K562 (cell line): Measurements from ENCODE around the gene MMP1. TPM values are rescaled to one million over a fixed set of nuclear protein-coding genes. Genes with fewer than 3 reads are reported as not detected.
A peak's percentile ranks its signal among the peaks of the same experiment; 100 is the strongest.

ENCODE experiments used
- CEBPG ChIP-seq, 3 experiments: fragments of 200-800 bp in 1 of 3; sonication (Bioruptor generic) in 1 of 3; sonication (generic) in 1 of 3; formaldehyde crosslinking in 1 of 3; IDR thresholded peaks in 2 of 3; conservative IDR thresholded peaks in 1 of 3; 2 replicates each; pipeline versions ENCODE4 v1.6.1 to v1.8.0; 2016 to 2022; ENCODE audit warnings: missing compliant biosample characterization in 2 of 3, missing genetic modification characterization in 2 of 3, mild to moderate bottlenecking in 1 of 3, missing genetic modification reagents in 1 of 3
- E2F5 ChIP-seq: sonication (generic); formaldehyde crosslinking; IDR thresholded peaks from 2 replicates; pipeline ENCODE4 v1.8.0; 2022; ENCODE audit warnings: mild to moderate bottlenecking, missing genetic modification reagents
- GABPA ChIP-seq: fragments of 200-800 bp; sonication (Bioruptor generic); conservative IDR thresholded peaks from 2 replicates; pipeline ENCODE4 v1.6.1; 2016; ENCODE audit warnings: low read depth, missing genetic modification characterization, missing compliant biosample characterization
- GABPB1 ChIP-seq: sonication (generic); formaldehyde crosslinking; IDR thresholded peaks from 2 replicates; pipeline ENCODE4 v1.8.0; 2022; ENCODE audit warnings: mild to moderate bottlenecking, missing genetic modification reagents
- GABPB2 ChIP-seq: fragments of 250-450 bp; sonication (Bioruptor Pico); conservative IDR thresholded peaks from 2 replicates; pipeline ENCODE4 v1.5.1; 2021; ENCODE audit warnings: mild to moderate bottlenecking
- HMGN3 ChIP-seq: IDR thresholded peaks from 2 replicates; pipeline ENCODE4 v1.6.1; 2011; ENCODE audit warnings: borderline replicate concordance, low read depth, mild to moderate bottlenecking, mixed read lengths, low read length; ENCODE audit not compliant: insufficient read length; ENCODE audit errors: extremely low read depth
- MECOM ChIP-seq: fragments of 250-450 bp; sonication (Bioruptor Pico); IDR thresholded peaks from 2 replicates; pipeline ENCODE4 v1.8.0; 2022; ENCODE audit warnings: inconsistent platforms
- MYNN ChIP-seq, 2 experiments: sonication (generic); formaldehyde crosslinking in 1 of 2; IDR thresholded peaks; 2 replicates each; pipeline versions ENCODE4 v1.5.0 to v1.6.1; 2016 to 2020; ENCODE audit warnings: antibody characterized with exemption in 1 of 2, missing genetic modification reagents in 1 of 2
- NR2C2 ChIP-seq, 2 experiments: fragments of 200-800 bp in 1 of 2; sonication (Bioruptor generic) in 1 of 2; sonication (generic) in 1 of 2; formaldehyde crosslinking in 1 of 2; IDR thresholded peaks; 2 replicates each; pipeline versions ENCODE4 v1.6.1 to v1.8.0; 2016 to 2022; ENCODE audit warnings: mild to moderate bottlenecking in 1 of 2, missing compliant biosample characterization in 1 of 2, missing genetic modification characterization in 1 of 2, missing genetic modification reagents in 1 of 2
- NR3C1 ChIP-seq: sonication (generic); formaldehyde crosslinking; IDR thresholded peaks from 2 replicates; pipeline ENCODE4 v1.8.1; 2022; ENCODE audit warnings: missing genetic modification reagents
- PBX2 ChIP-seq, 2 experiments: IDR thresholded peaks in 1 of 2; conservative IDR thresholded peaks in 1 of 2; 2 replicates each; pipeline ENCODE4 v1.6.1; 2016; ENCODE audit warnings: low read depth in 2 of 2, mild to moderate bottlenecking in 1 of 2, missing compliant biosample characterization in 1 of 2, missing genetic modification characterization in 1 of 2, moderate library complexity in 1 of 2
- POLR2G ChIP-seq: fragments of 200-400 bp; formaldehyde crosslinking; IDR thresholded peaks from 2 replicates; pipeline ENCODE4 v1.6.1; 2017; ENCODE audit warnings: low read depth, mild to moderate bottlenecking, antibody characterized with exemption, low read length, moderate library complexity
- POU5F1 ChIP-seq: fragments of 150-350 bp; IDR thresholded peaks from 2 replicates; pipeline ENCODE4 v1.6.1; 2014; ENCODE audit warnings: borderline replicate concordance, low read length, low read depth, mild to moderate bottlenecking; ENCODE audit not compliant: partially characterized antibody
- SIRT6 ChIP-seq: IDR thresholded peaks from one replicate; pipeline ENCODE4 v1.6.1; 2012; ENCODE audit warnings: low read depth, mild to moderate bottlenecking, control low read depth, inconsistent platforms, low read length, moderate library complexity
- STAG1 ChIP-seq: sonication (generic); formaldehyde crosslinking; IDR thresholded peaks from 2 replicates; pipeline ENCODE4 v1.5.0; 2020; ENCODE audit warnings: missing genetic modification reagents, borderline replicate concordance
- THRB ChIP-seq: fragments of 450-650 bp; formaldehyde crosslinking; conservative IDR thresholded peaks from 2 replicates; pipeline ENCODE4 v1.4.0; 2022; ENCODE audit warnings: mild to moderate bottlenecking, missing genetic modification characterization
- ZNF143 ChIP-seq: sonication (generic); formaldehyde crosslinking; IDR thresholded peaks from 2 replicates; pipeline ENCODE4 v1.9.0; 2022; ENCODE audit warnings: mild to moderate bottlenecking, missing genetic modification reagents
- ZNF263 ChIP-seq: sonication (generic); formaldehyde crosslinking; IDR thresholded peaks from 2 replicates; pipeline ENCODE4 v1.8.0; 2022; ENCODE audit warnings: mild to moderate bottlenecking, missing genetic modification reagents, borderline replicate concordance
- ZNF384 ChIP-seq: IDR thresholded peaks from 2 replicates; pipeline ENCODE4 v1.6.1; 2012; ENCODE audit warnings: low read depth, low read length, improper control_type of control experiment
- ZNF699 ChIP-seq: fragments of 250-450 bp; sonication (Bioruptor Pico); IDR thresholded peaks from 2 replicates; pipeline ENCODE4 v1.8.0; 2021; ENCODE audit warnings: mild to moderate bottlenecking, moderate library complexity; ENCODE audit not compliant: insufficient replicate concordance
- ZNF764 ChIP-seq: fragments of 250-450 bp; sonication (Bioruptor Pico); IDR thresholded peaks from 2 replicates; pipeline ENCODE4 v1.4.0; 2020; ENCODE audit warnings: low read depth, mild to moderate bottlenecking, moderate library complexity
- polyA plus RNA-seq, 8 experiments: library from polyadenylated mRNA; depleted of rRNA in 4 of 8; stranded (reverse) in 5 of 8; unstranded in 3 of 8; fragments of >200 nt; fragmentation: Nextera tagmentation in 2 of 8; fragmentation: Illumina TruSeq in 1 of 8; extraction: Ambion mirVana in 2 of 8; extraction: Trizol in 1 of 8; gene quantifications; 2 replicates each; pipeline versions ENCODE4 v1.2.1 to v1.2.3, GENCODE V29; 2011 to 2014; ENCODE audit warnings: inconsistent platforms in 1 of 8, missing spikeins in 1 of 8
- total RNA-seq, 7 experiments: library from RNA; depleted of rRNA in 6 of 7; stranded (reverse); fragments of >200 nt in 6 of 7; fragmentation: Illumina TruSeq in 2 of 7; extraction: Trizol in 2 of 7; gene quantifications; 2 replicates each; pipeline versions ENCODE4 v1.2.1 to v1.2.3, GENCODE V29; 2011 to 2021; ENCODE audit warnings: low replicate concordance in 1 of 7

Gene MMP1
- total and polyA plus RNA-seq, 9 of the 15 experiments (the other 6 are each of a cell fraction or from before 2014, with no cell fraction given): 0.06 to 0.33 (median 0.15) TPM; not detected in 2

GRCh38 chr11:102760344-102761035 lies 37.5 kb downstream of the MMP1 start (continued):
- TF ChIP-seq GABPB1 (CRISPR knock-in tag) (no peak), GABPB2 (CRISPR knock-in tag) (no peak), POLR2G (no peak), GABPA (tag) (0 out of 2 replicates have a peak, but pooled peaks have one; percentile 26), MYNN (IDR thresholded peaks at IDR 0.05) (no peak), MYNN (CRISPR knock-in tag; IDR thresholded peaks at IDR 0.05) (no peak), POU5F1 (no peak), ZNF384 (no peak), THRB (CRISPR knock-in tag) (no peak), ZNF764 (no peak), CEBPG (CRISPR knock-in tag; IDR thresholded peaks at IDR 0.05) (no peak), CEBPG (tag; conservative IDR thresholded peaks at IDR 0.05 in 1 of 2, IDR thresholded peaks at IDR 0.05 in 1 of 2) (peak; percentile 97 to 98), SIRT6 (no peak), PBX2 (CRISPR knock-in tag; IDR thresholded peaks at IDR 0.05; ENCODE audit: low read depth) (no peak), PBX2 (tag; conservative IDR thresholded peaks at IDR 0.05; ENCODE audit: low read depth) (no peak), NR2C2 (CRISPR knock-in tag; IDR thresholded peaks at IDR 0.05) (no peak), NR2C2 (tag; IDR thresholded peaks at IDR 0.05) (no peak), E2F5 (CRISPR knock-in tag) (no peak), STAG1 (CRISPR knock-in tag) (no peak), MECOM (CRISPR knock-in tag) (no peak), NR3C1 (CRISPR knock-in tag) (no peak), ZNF143 (CRISPR knock-in tag) (no peak), ZNF263 (no peak), HMGN3 (no peak), ZNF699 (CRISPR knock-in tag) (no peak)
